HepG2 (cell line): Measurements from ENCODE around the gene ABCC3. TPM values are rescaled to one million over a fixed set of nuclear protein-coding genes. Genes with fewer than 3 reads are reported as not detected.

ENCODE experiments used
- ATAC-seq: fragments of 200-7000 bp; cut with Tn5 transposase; 3 replicates; pipeline ENCODE4 v1.9.1; 2020; ENCODE audit warnings: mild to moderate bottlenecking, moderate library complexity
- BruUV-seq: library from RNA; stranded (reverse); fragments of 400-500 nt; replicated peaks from 2 replicates; lab custom pipeline; 2021; lab: Mats Ljungman, UMichigan
- CTCF ChIA-PET: fragments of 300-600 bp; formaldehyde crosslinking; extraction: SDS; loops from one replicate; lab custom pipeline; 2021; ENCODE audit warnings: low total read pairs, inconsistent platforms, low intra/inter-chr PET ratio; lab: Yijun Ruan, JAX
- POLR2A ChIA-PET: fragments of 350-600 bp; sonication (Branson Sonifier 250); formaldehyde crosslinking; loops from one replicate; lab custom pipeline; 2020; ENCODE audit warnings: antibody characterized with exemption, inconsistent platforms; lab: Yijun Ruan, JAX
- DNase-seq: peaks from one replicate; pipeline ENCODE4 v3.0.0-alpha.2; 2015; ENCODE audit warnings: low spot score
- FAIRE-seq: peaks from 3 replicates; lab custom pipeline; 2011; peaks lifted over from hg19 to GRCh38; lab: Jason Lieb, UNC
- H2AFZ ChIP-seq: one replicate; pipeline ENCODE4 v1.6.1; 2011; ENCODE audit warnings: low read length, inconsistent platforms
- H3K27ac ChIP-seq: fragments of 300-600 bp; 3 replicates; pipeline ENCODE4 v1.8.0; 2011; ENCODE audit warnings: mixed run types, mild to moderate bottlenecking, mixed read lengths, low read length, inconsistent platforms; ENCODE audit not compliant: insufficient read depth; ENCODE audit errors: extremely low read length
- H3K27me3 ChIP-seq, 2 experiments: fragments of 200-600 bp in 1 of 2; 2 replicates in 1 of 2; 3 replicates in 1 of 2; pipeline versions ENCODE4 v1.6.0 to v1.8.0; 2011; ENCODE audit warnings: low read length in 2 of 2, mild to moderate bottlenecking in 2 of 2, moderate library complexity in 2 of 2, inconsistent platforms in 1 of 2; ENCODE audit not compliant: insufficient read depth in 2 of 2, control insufficient read depth in 1 of 2
- H3K36me3 ChIP-seq, 2 experiments: fragments of 200-600 bp in 1 of 2; replicated peaks in 1 of 2; 2 replicates in 1 of 2; 3 replicates in 1 of 2; pipeline versions ENCODE4 v1.5.1 to v1.8.0; 2011; ENCODE audit warnings: low read length in 2 of 2, inconsistent platforms in 1 of 2; ENCODE audit not compliant: insufficient read depth in 2 of 2, control insufficient read depth in 1 of 2
- H3K4me1 ChIP-seq: 2 replicates; pipeline ENCODE4 v1.5.1; 2012; ENCODE audit warnings: low read length, inconsistent platforms; ENCODE audit not compliant: insufficient read depth
- H3K4me2 ChIP-seq: 2 replicates; pipeline ENCODE4 v1.6.0; 2011; ENCODE audit warnings: low read depth, low read length, inconsistent platforms
- H3K4me3 ChIP-seq, 3 experiments: fragments of 200-600 bp in 1 of 3; sonication (generic), shearing (Covaris generic) in 1 of 3; replicated peaks in 1 of 3; 2 replicates each; pipeline ENCODE4 v1.5.1; 2011 to 2016; ENCODE audit warnings: low read length in 3 of 3, inconsistent platforms in 2 of 3, low read depth in 2 of 3, mild to moderate bottlenecking in 2 of 3, control low read depth in 1 of 3, mixed read lengths in 1 of 3; ENCODE audit not compliant: insufficient read depth in 1 of 3
- H3K79me2 ChIP-seq: one replicate; pipeline ENCODE4 v1.6.1; 2011; ENCODE audit warnings: low read length, inconsistent platforms; ENCODE audit not compliant: insufficient read depth
- H3K9ac ChIP-seq: 2 replicates; pipeline ENCODE4 v1.6.0; 2011; ENCODE audit warnings: mild to moderate bottlenecking, low read depth, low read length, inconsistent platforms; ENCODE audit not compliant: insufficient read depth
- H3K9me3 ChIP-seq: 2 replicates; pipeline ENCODE4 v1.5.1; 2012; ENCODE audit warnings: mild to moderate bottlenecking, low read length
- H4K20me1 ChIP-seq: 2 replicates; pipeline ENCODE4 v1.6.0; 2011; ENCODE audit warnings: inconsistent platforms, mild to moderate bottlenecking, low read length, moderate library complexity; ENCODE audit not compliant: insufficient read depth
- ATF4 ChIP-seq, 2 experiments: fragments of 450-650 bp in 1 of 2; sonication (generic) in 1 of 2; formaldehyde crosslinking; IDR thresholded peaks; 2 replicates each; pipeline versions ENCODE4 v1.5.0 to v1.8.0; 2020 to 2022; ENCODE audit warnings: mild to moderate bottlenecking in 1 of 2, missing genetic modification reagents in 1 of 2
- BRF2 ChIP-seq: sonication (generic); formaldehyde crosslinking; IDR thresholded peaks from 2 replicates; pipeline ENCODE4 v1.8.1; 2022; ENCODE audit warnings: mild to moderate bottlenecking, missing genetic modification reagents
- CEBPB ChIP-seq: IDR thresholded peaks from 2 replicates; pipeline ENCODE4 v1.6.1; 2011; ENCODE audit warnings: low read depth, low read length, improper control_type of control experiment, borderline replicate concordance
- CEBPG ChIP-seq: IDR thresholded peaks from 2 replicates; pipeline ENCODE4 v1.6.1; 2016
- DNMT3B ChIP-seq: conservative IDR thresholded peaks from 2 replicates; pipeline ENCODE4 v1.6.1; 2016; ENCODE audit warnings: missing biosample characterization, control low read depth
- ELF3 ChIP-seq: IDR thresholded peaks from 2 replicates; pipeline ENCODE4 v1.6.1; 2016; ENCODE audit warnings: missing genetic modification reagents, missing compliant biosample characterization
- FOXO1 ChIP-seq: sonication (generic); formaldehyde crosslinking; IDR thresholded peaks from 2 replicates; pipeline ENCODE4 v1.4.0; 2020; ENCODE audit warnings: missing genetic modification reagents
- GATAD2A ChIP-seq: IDR thresholded peaks from 2 replicates; pipeline ENCODE4 v1.6.1; 2016
- HOXA9 ChIP-seq: sonication (generic); formaldehyde crosslinking; IDR thresholded peaks from 2 replicates; pipeline ENCODE4 v1.8.1; 2022; ENCODE audit warnings: missing genetic modification reagents, mild to moderate bottlenecking, moderate library complexity, borderline replicate concordance
- KAT8 ChIP-seq: IDR thresholded peaks from 2 replicates; pipeline ENCODE4 v1.6.1; 2016; ENCODE audit warnings: missing genetic modification reagents, missing compliant biosample characterization
- MTA1 ChIP-seq: sonication (generic); formaldehyde crosslinking; IDR thresholded peaks from 2 replicates; pipeline ENCODE4 v1.4.0; 2020; ENCODE audit warnings: missing genetic modification reagents, mild to moderate bottlenecking, borderline replicate concordance
- PBX2 ChIP-seq: IDR thresholded peaks from 2 replicates; pipeline ENCODE4 v1.6.1; 2016; ENCODE audit warnings: control low read depth
- TFE3 ChIP-seq: IDR thresholded peaks from 2 replicates; pipeline ENCODE4 v1.6.1; 2016
- ZFP36L1 ChIP-seq: sonication (generic); formaldehyde crosslinking; IDR thresholded peaks from 2 replicates; pipeline ENCODE4 v1.8.0; 2022; ENCODE audit warnings: mild to moderate bottlenecking, missing genetic modification reagents, moderate library complexity
- ZMYM3 ChIP-seq: sonication (generic); formaldehyde crosslinking; IDR thresholded peaks from 2 replicates; pipeline ENCODE4 v1.5.1; 2020; ENCODE audit warnings: mild to moderate bottlenecking, missing genetic modification reagents
- ZNF12 ChIP-seq: sonication (generic); formaldehyde crosslinking; IDR thresholded peaks from 2 replicates; pipeline ENCODE4 v1.5.0; 2020; ENCODE audit warnings: missing genetic modification reagents
- ZNF460 ChIP-seq: sonication (generic); formaldehyde crosslinking; IDR thresholded peaks from 2 replicates; pipeline ENCODE4 v1.5.1; 2020; ENCODE audit warnings: missing genetic modification reagents, mild to moderate bottlenecking, borderline replicate concordance
- ZNF770 ChIP-seq: sonication (generic); formaldehyde crosslinking; IDR thresholded peaks from 2 replicates; pipeline ENCODE4 v1.5.0; 2020; ENCODE audit warnings: mild to moderate bottlenecking, missing genetic modification reagents
- ZNF788 ChIP-seq: sonication (generic); formaldehyde crosslinking; IDR thresholded peaks from 2 replicates; pipeline ENCODE4 v1.5.0; 2020; ENCODE audit warnings: mild to moderate bottlenecking, missing genetic modification reagents, borderline replicate concordance
- WGBS: methylation state at CpG from one replicate; pipeline ENCODE4 v1.1.6; 2017; ENCODE audit warnings: low lambda C conversion rate; 5-methylcytosine and 5-hydroxymethylcytosine counted together
- in situ Hi-C: cut with HindIII; loops from 2 replicates; pipeline ENCODE4 v1.10.0; 2017; ENCODE audit warnings: low pct_unique_long_range_greater_than_20kb; ENCODE audit not compliant: extremely low pct_ligation_motif_present
- intact Hi-C: fragments of 100-400 bp; cut with micrococcal nuclease; formaldehyde crosslinking; loops from one replicate; pipeline ENCODE4 v1.10.0; 2022; ENCODE audit not compliant: unreplicated experiment
- polyA plus RNA-seq, 8 experiments: library from polyadenylated mRNA; depleted of rRNA in 3 of 8; stranded (reverse) in 7 of 8; unstranded in 1 of 8; fragments of >200 nt; fragmentation: Illumina TruSeq in 4 of 8; extraction: Trizol in 4 of 8; gene quantifications; 2 replicates each; pipeline versions ENCODE4 v1.2.1 to v1.2.3, GENCODE V29; 2011 to 2016; ENCODE audit warnings: low read depth in 4 of 8, missing spikeins in 1 of 8, mixed read lengths in 1 of 8; ENCODE audit not compliant: insufficient read depth in 1 of 8
- total RNA-seq, 5 experiments: library from RNA; depleted of rRNA; stranded (reverse); fragments of >200 nt; fragmentation: Illumina TruSeq; extraction: Trizol; gene quantifications; 2 replicates each; pipeline ENCODE4 v1.2.3, GENCODE V29; 2016; ENCODE audit warnings: low read depth in 1 of 5

ABCC3 gene
- total and polyA plus RNA-seq, 2 of the 13 experiments (the other 11 are each of a cell fraction or from before 2014, with no cell fraction given), result 25.2 to 50.7 TPM

GRCh38 chr17:50682938-50683337 lies 48.3 kb downstream of the ABCC3 start:
- H3K79me2 ChIP-seq, result peaks cover 14% of the 10 kb centered on the region
- H3K36me3 ChIP-seq, result no peaks in the 10 kb centered on the region
- no peaks in the 10 kb centered on the region for H3K9me3 ChIP-seq
- intact Hi-C loops, result no loop called here
- no peak overlapping the region for H2AFZ ChIP-seq
- no peaks in the 10 kb centered on the region for H4K20me1 ChIP-seq
- peaks cover 98% of the 10 kb centered on the region for H3K4me1 ChIP-seq
- peak; percentile 26 for FAIRE-seq
- H3K9ac ChIP-seq, result no peak overlapping the region
- POLR2A ChIA-PET, result interaction anchor here (1.4 to 21.3 kb wide), 7 partner anchors 11 to 50 kb away, joined by 5 to 839 read pairs (median 85); partner anchors contain the start of genes ABCC3 and LUC7L3
- 92% methylated on average over 3 of the region's 3 CpGs for WGBS
- H3K4me2 ChIP-seq, result no peak overlapping the region
- CTCF ChIA-PET, result interaction anchor here (1.0 kb wide), 1 partner anchor 52 kb away, joined by 4 read pairs; no protein-coding TSS in a partner anchor
- H3K27ac ChIP-seq, result peak overlapping the region; percentile 99
- BruUV-seq, result no TSS peak
- no peak for ATAC-seq
- in situ Hi-C loops, result no loop called here
- H3K27me3 ChIP-seq, result no peaks in the 10 kb centered on the region; a peak in 1 of 5 replicates
- H3K4me3 ChIP-seq, result no peak overlapping the region
- DNase-seq, result no peak
- TF ChIP-seq MTA1 (CRISPR knock-in tag), result no peak
- TF ChIP-seq ATF4 (CRISPR knock-in tag; IDR thresholded peaks at IDR 0.05), result 0 out of 4 replicates have a peak, but pooled peaks of 1 of the 2 experiments have one; percentile 43
- TF ChIP-seq ELF3 (CRISPR knock-in tag), result no peak
- TF ChIP-seq FOXO1 (CRISPR knock-in tag), result no peak; the same call in 1 of the 2 replicates
- TF ChIP-seq CEBPG (CRISPR knock-in tag), result peak; percentile 75
- TF ChIP-seq BRF2 (CRISPR knock-in tag), result no peak
- 0 out of 2 replicates have a peak, but pooled peaks have one; percentile 37 for TF ChIP-seq ZNF788 (CRISPR knock-in tag)
- TF ChIP-seq HOXA9 (CRISPR knock-in tag), result no peak
- TF ChIP-seq CEBPB, result peak; percentile 69
- TF ChIP-seq ZFP36L1 (CRISPR knock-in tag), result no peak
- TF ChIP-seq TFE3 (CRISPR knock-in tag), result 0 out of 2 replicates have a peak, but pooled peaks have one; percentile 1
- 0 out of 2 replicates have a peak, but pooled peaks have one; percentile 39 for TF ChIP-seq ZNF12 (CRISPR knock-in tag)
- peak; percentile 37; the same call in 1 of the 2 replicates for TF ChIP-seq PBX2 (CRISPR knock-in tag)
- peak; percentile 99 for TF ChIP-seq ZNF770 (CRISPR knock-in tag)
- 0 out of 2 replicates have a peak, but pooled peaks have one; percentile 25 for TF ChIP-seq ZNF460 (CRISPR knock-in tag)
- 0 out of 2 replicates have a peak, but pooled peaks have one; percentile 35 for TF ChIP-seq GATAD2A (CRISPR knock-in tag)
- TF ChIP-seq DNMT3B, result no peak
- TF ChIP-seq KAT8 (CRISPR knock-in tag), result 0 out of 2 replicates have a peak, but pooled peaks have one; percentile 25
- peak; percentile 77 for TF ChIP-seq ZMYM3 (CRISPR knock-in tag)
